Caco-2 (cell line): ENCODE measurements around the gene EIF4G1. TPM values are rescaled to one million over a fixed set of nuclear protein-coding genes. Genes with fewer than 3 reads are reported as not detected.
A peak's percentile ranks its signal among the peaks of the same experiment; 100 is the strongest.

Experiments
- BruUV-seq: library from RNA; stranded (reverse); fragments of 400-500 nt; replicated peaks from 2 replicates; lab custom pipeline; 2021; lab: Mats Ljungman, UMichigan
- CTCF ChIA-PET: fragments of 300-600 bp; sonication (Branson Sonifier 250); formaldehyde crosslinking; loops from one replicate; lab custom pipeline; 2022; ENCODE audit warnings: antibody characterized with exemption; lab: Charles Lee
- POLR2A ChIA-PET: fragments of 300-600 bp; sonication (Branson Sonifier 250); formaldehyde crosslinking; loops from one replicate; lab custom pipeline; 2022; ENCODE audit warnings: antibody characterized with exemption; lab: Charles Lee
- DNase-seq, 2 experiments: peaks; one replicate each; pipeline versions ENCODE4 v3.0.0 to v3.0.0-alpha.2; 2020 to 2022
- H3K27me3 ChIP-seq: replicated peaks from 2 replicates; pipeline ENCODE4 v1.6.0; 2011; ENCODE audit warnings: low read length; ENCODE audit not compliant: control insufficient read depth, insufficient read depth
- H3K36me3 ChIP-seq: 2 replicates; pipeline ENCODE4 v1.5.1; 2011; ENCODE audit warnings: low read length; ENCODE audit not compliant: control insufficient read depth, insufficient read depth
- H3K4me1 ChIP-seq: fragments of 250-450 bp; sonication (Bioruptor Pico); 2 replicates; pipeline ENCODE4 v1.5.1; 2020; ENCODE audit warnings: mild to moderate bottlenecking
- H3K4me3 ChIP-seq: 2 replicates; pipeline ENCODE4 v1.5.1; 2011; ENCODE audit warnings: low read depth, mild to moderate bottlenecking, control low read depth, low read length
- H3K9me3 ChIP-seq: fragments of 250-450 bp; sonication (Bioruptor Pico); 2 replicates; pipeline ENCODE4 v1.5.1; 2020; ENCODE audit warnings: mild to moderate bottlenecking, moderate library complexity
- H3K27ac Mint-ChIP-seq: one replicate; pipeline ENCODE4 v1.8.0; 2022; ENCODE audit warnings: mixed read lengths; ENCODE audit not compliant: unreplicated experiment
- H3K27me3 Mint-ChIP-seq: one replicate; pipeline ENCODE4 v1.8.0; 2022; ENCODE audit warnings: mixed read lengths; ENCODE audit not compliant: insufficient read depth, unreplicated experiment
- H3K36me3 Mint-ChIP-seq: one replicate; pipeline ENCODE4 v1.8.0; 2022; ENCODE audit warnings: mild to moderate bottlenecking, mixed read lengths; ENCODE audit not compliant: insufficient read depth, unreplicated experiment
- H3K4me1 Mint-ChIP-seq: one replicate; pipeline ENCODE4 v1.8.0; 2022; ENCODE audit warnings: low read depth, mixed read lengths; ENCODE audit not compliant: unreplicated experiment
- H3K4me3 Mint-ChIP-seq: one replicate; pipeline ENCODE4 v1.8.0; 2022; ENCODE audit warnings: mild to moderate bottlenecking, moderate library complexity, mixed read lengths; ENCODE audit not compliant: unreplicated experiment
- H3K9me3 Mint-ChIP-seq: one replicate; pipeline ENCODE4 v1.8.0; 2022; ENCODE audit warnings: mixed read lengths; ENCODE audit not compliant: unreplicated experiment
- CTCF ChIP-seq, 2 experiments: fragments of 200-600 bp in 1 of 2; IDR thresholded peaks; 1 replicate in 1 of 2; 2 replicates in 1 of 2; pipeline versions ENCODE4 v1.5.1 to v1.8.0; 2011 to 2022; ENCODE audit warnings: antibody characterized with exemption in 1 of 2, control low read depth in 1 of 2, inconsistent platforms in 1 of 2, low read depth in 1 of 2, low read length in 1 of 2, mild to moderate bottlenecking in 1 of 2, moderate library complexity in 1 of 2; ENCODE audit not compliant: insufficient read depth in 1 of 2, severe bottlenecking in 1 of 2, unreplicated experiment in 1 of 2
- intact Hi-C: fragments of 100-400 bp; cut with micrococcal nuclease; formaldehyde crosslinking; loops from one replicate; pipeline ENCODE4 v1.10.0; 2022; ENCODE audit not compliant: unreplicated experiment
- total RNA-seq: library from RNA; stranded (reverse); gene quantifications from 2 replicates; pipeline ENCODE4 v1.2.3, GENCODE V29; 2022

EIF4G1 gene
- total RNA-seq, 1 experiment from 2014 or later, result 423 TPM

- CTCF ChIA-PET, result interaction anchor here (0.6 to 1.2 kb wide), 6 partner anchors 11 to 272 kb away, joined by 3 to 4 read pairs (median 3); partner anchors contain the start of gene ABCC5
- H3K36me3 Mint-ChIP-seq, result no peaks in the 10 kb centered on the region
These were observed 24.9 kb upstream of the EIF4G1 start for GRCh38 chr3:184289426-184289938.

GRCh38 chr3:184290331-184290730, 24.1 kb upstream of the EIF4G1 start:
- no peaks in the 10 kb centered on the region for H3K4me1 Mint-ChIP-seq
- no peaks in the 10 kb centered on the region for H3K36me3 Mint-ChIP-seq
- no peaks in the 10 kb centered on the region for H3K9me3 Mint-ChIP-seq
- POLR2A ChIA-PET, result no interaction called here
- H3K27ac Mint-ChIP-seq, result no peak overlapping the region
- H3K9me3 ChIP-seq, result no peaks in the 10 kb centered on the region
- no peak for DNase-seq
- intact Hi-C loops, result no loop called here
- BruUV-seq, result no TSS peak
- H3K4me1 ChIP-seq, result no peaks in the 10 kb centered on the region
- no peaks in the 10 kb centered on the region for H3K27me3 ChIP-seq
- no peak overlapping the region for H3K4me3 Mint-ChIP-seq
- no peaks in the 10 kb centered on the region for H3K36me3 ChIP-seq
- no peak overlapping the region for H3K4me3 ChIP-seq
- peaks cover 4% of the 10 kb centered on the region for H3K27me3 Mint-ChIP-seq
- no peak for TF ChIP-seq CTCF (IDR thresholded peaks at IDR 0.05; ENCODE audit: insufficient read depth in 1 of 2, low read depth in 1 of 2, low read length in 1 of 2, severe bottlenecking in 1 of 2, unreplicated experiment in 1 of 2)
- CTCF ChIA-PET, result no interaction called here

More at GRCh38 chr3:184289426-184289938, 24.9 kb upstream of the EIF4G1 start:
- Histone ChIP-seq H3K4me3 (no peak overlapping the region), H3K36me3 (no peaks in the 10 kb centered on the region), H3K4me1 (no peaks in the 10 kb centered on the region), H3K9me3 (no peaks in the 10 kb centered on the region), H3K27me3 (no peaks in the 10 kb centered on the region)
- no peak overlapping the region for H3K4me3 Mint-ChIP-seq
- H3K27ac Mint-ChIP-seq, result no peak overlapping the region
- H3K4me1 Mint-ChIP-seq, result no peaks in the 10 kb centered on the region
- BruUV-seq, result no TSS peak
- POLR2A ChIA-PET, result no interaction called here
- TF ChIP-seq CTCF (IDR thresholded peaks at IDR 0.05; ENCODE audit: insufficient read depth in 1 of 2, low read depth in 1 of 2, low read length in 1 of 2, severe bottlenecking in 1 of 2, unreplicated experiment in 1 of 2), result peak; percentile 40 to 63
- intact Hi-C loops, result loop anchor here (1.0 to 2.0 kb wide), 2 partner anchors 62 to 145 kb away; no protein-coding TSS in a partner anchor
- H3K27me3 Mint-ChIP-seq, result peaks cover 4% of the 10 kb centered on the region
- H3K9me3 Mint-ChIP-seq, result no peaks in the 10 kb centered on the region
- peak; percentile 64 to 75 for DNase-seq

GRCh38 chr3:184291044-184291737, 23.2 kb upstream of the EIF4G1 start:
- POLR2A ChIA-PET, result no interaction called here
- BruUV-seq, result no TSS peak
- Histone ChIP-seq H3K9me3 (no peaks in the 10 kb centered on the region), H3K4me1 (no peaks in the 10 kb centered on the region), H3K36me3 (no peaks in the 10 kb centered on the region), H3K27me3 (no peaks in the 10 kb centered on the region), H3K4me3 (no peak overlapping the region)
- Mint-ChIP-seq H3K9me3 (no peaks in the 10 kb centered on the region), H3K4me3 (no peak overlapping the region), H3K27ac (no peak overlapping the region), H3K36me3 (no peaks in the 10 kb centered on the region), H3K27me3 (peaks cover 1% of the 10 kb centered on the region), H3K4me1 (no peaks in the 10 kb centered on the region)
- no peak for DNase-seq
- intact Hi-C loops, result no loop called here
- TF ChIP-seq CTCF (IDR thresholded peaks at IDR 0.05; ENCODE audit: insufficient read depth in 1 of 2, low read depth in 1 of 2, low read length in 1 of 2, severe bottlenecking in 1 of 2, unreplicated experiment in 1 of 2), result no peak
- CTCF ChIA-PET, result no interaction called here
